HG03064 (cell line): ENCODE measurements around the gene ENTPD5.
"Not testable (repeated sequence)": the region's sequence is repeated elsewhere in the genome, so short reads cannot be mapped to it uniquely, and the experiment has no call there.

Source experiments
- ATAC-seq: cut with Tn5 transposase; IDR thresholded peaks from one replicate; pipeline ENCODE4 v1.9.1; 2021; ENCODE audit warnings: low read depth; ENCODE audit not compliant: unreplicated experiment

Gene ENTPD5

GRCh38 chr14:74008843-74009499 is 10.1 kb downstream of the ENTPD5 start:
- ATAC-seq: no peak

- ATAC-seq: not testable (repeated sequence)
Measured at GRCh38 chr14:74005664-74006063, 13.4 kb downstream of the ENTPD5 start.

- no peak for ATAC-seq
Measured at GRCh38 chr14:73998726-73999125, 20.4 kb downstream of the ENTPD5 start.

- ATAC-seq: no peak
Measured at GRCh38 chr14:73997944-73998447, 21.1 kb downstream of the ENTPD5 start.

GRCh38 chr14:73997108-73997943 is 21.8 kb downstream of the ENTPD5 start:
- no peak for ATAC-seq

- no peak for ATAC-seq
Measured at GRCh38 chr14:73996731-73997107, 22.4 kb downstream of the ENTPD5 start.

GRCh38 chr14:73995977-73996378 is 23.1 kb downstream of the ENTPD5 start:
- ATAC-seq: no peak

GRCh38 chr14:73994926-73995325 is 24.2 kb downstream of the ENTPD5 start:
- ATAC-seq: not testable (repeated sequence)

GRCh38 chr14:73991092-73991491 is 28.0 kb downstream of the ENTPD5 start:
- ATAC-seq: no peak

GRCh38 chr14:73988656-73989055 is 30.4 kb downstream of the ENTPD5 start:
- not testable (repeated sequence) for ATAC-seq

- ATAC-seq: no peak
Measured at GRCh38 chr14:73988065-73988464, 31.0 kb downstream of the ENTPD5 start.

- no peak for ATAC-seq
Measured at GRCh38 chr14:73977896-73978295, 41.2 kb downstream of the ENTPD5 start.

- ATAC-seq: no peak
Measured at GRCh38 chr14:73976125-73976524, 43.0 kb downstream of the ENTPD5 start.

GRCh38 chr14:73973497-73973896 is 45.6 kb downstream of the ENTPD5 start:
- ATAC-seq: no peak

- no peak for ATAC-seq
Measured at GRCh38 chr14:73968885-73969284, 50.2 kb downstream of the ENTPD5 start.

GRCh38 chr14:73965216-73965615 is 53.9 kb downstream of the ENTPD5 start:
- no peak for ATAC-seq

GRCh38 chr14:73961192-73961591 is 57.9 kb downstream of the ENTPD5 start:
- ATAC-seq: no peak

GRCh38 chr14:73958591-73958990 is 60.5 kb downstream of the ENTPD5 start:
- ATAC-seq: no peak

- no peak for ATAC-seq
Measured at GRCh38 chr14:73955674-73956073, 63.4 kb downstream of the ENTPD5 start.

- no peak for ATAC-seq
Measured at GRCh38 chr14:73953731-73954130, 65.4 kb downstream of the ENTPD5 start.

- peak; percentile 83 for ATAC-seq
Measured at GRCh38 chr14:73949752-73950734, 69.0 kb downstream of the ENTPD5 start, which contains the start of the genes COQ6 and FAM161B. Gene COQ6 (plus strand): TSS chr14:73950302. CDS start chr14:73950333, 31 bp downstream. Gene FAM161B (minus strand): TSS chr14:73950094. CDS start chr14:73950026, 68 bp downstream.
